ENCODE measurements around the gene IFNA13.
"Not testable (repeated sequence)": the region's sequence is repeated elsewhere in the genome, so short reads cannot be mapped to it uniquely, and the experiment has no call there.

IFNA13 gene

DNA sequence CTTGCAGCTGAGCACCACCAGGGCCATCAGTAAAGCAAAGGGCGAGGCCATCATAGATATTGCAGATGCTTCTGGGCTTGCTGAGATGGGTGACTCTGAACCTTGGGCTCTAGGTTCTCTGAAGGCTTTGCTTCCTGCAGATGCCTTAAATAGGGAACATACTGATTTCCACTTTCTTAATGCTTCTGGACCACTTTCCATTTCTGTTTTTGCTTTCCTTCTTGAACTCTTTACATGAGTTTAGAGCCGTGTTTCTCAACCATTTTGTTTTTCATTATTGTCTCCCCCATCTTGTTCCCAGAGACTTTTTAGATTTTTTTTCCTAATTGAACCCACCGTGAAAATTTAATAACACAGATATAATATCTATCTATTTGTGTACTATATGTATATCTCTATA is at the start of gene IFNA13:
Gene IFNA13 (minus strand): TSS at position 101 of the 400 bp plus-strand sequence. CDS start 47 bp downstream, at position 54.
- no peak for DNase-seq (ENCODE audit: low read depth, low spot score)

DNA sequence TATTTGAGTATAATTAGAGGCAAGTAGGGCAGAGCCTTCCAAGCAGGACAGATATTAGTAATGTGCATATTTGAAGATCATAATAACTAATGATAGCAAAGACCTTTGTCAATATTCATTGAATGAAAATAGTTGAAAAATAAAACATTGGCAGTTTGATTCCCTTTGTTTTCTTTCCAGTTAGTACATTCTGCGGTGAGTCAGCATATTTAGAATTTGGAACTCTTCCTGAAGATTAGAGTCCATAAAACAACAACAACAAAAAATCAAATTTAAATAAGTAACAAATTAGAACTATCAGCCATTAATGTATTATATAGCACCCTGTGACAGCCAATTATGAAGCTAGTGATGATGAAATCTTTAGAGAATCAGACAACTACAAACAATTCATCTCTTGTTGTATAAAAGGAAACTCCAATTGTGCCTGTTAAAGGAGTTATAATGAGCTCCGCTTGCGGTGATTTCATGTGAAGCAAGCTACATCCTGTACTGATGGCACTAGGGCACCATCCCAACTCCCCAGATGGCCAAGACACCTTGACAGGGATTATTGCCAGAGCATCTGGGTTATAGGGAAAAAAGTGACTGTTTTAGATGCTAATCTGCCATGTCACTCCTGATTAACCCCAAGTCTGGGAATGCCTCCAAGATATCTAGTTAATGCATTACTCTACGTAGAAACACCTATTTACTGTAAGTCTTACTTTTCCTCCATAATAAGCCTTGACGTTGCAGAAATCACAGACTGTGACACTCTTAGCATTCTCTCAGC is 47.8 kb upstream of the IFNA13 start:
- DNase-seq (ENCODE audit: low read depth, low spot score) = peak; percentile 73

DNA sequence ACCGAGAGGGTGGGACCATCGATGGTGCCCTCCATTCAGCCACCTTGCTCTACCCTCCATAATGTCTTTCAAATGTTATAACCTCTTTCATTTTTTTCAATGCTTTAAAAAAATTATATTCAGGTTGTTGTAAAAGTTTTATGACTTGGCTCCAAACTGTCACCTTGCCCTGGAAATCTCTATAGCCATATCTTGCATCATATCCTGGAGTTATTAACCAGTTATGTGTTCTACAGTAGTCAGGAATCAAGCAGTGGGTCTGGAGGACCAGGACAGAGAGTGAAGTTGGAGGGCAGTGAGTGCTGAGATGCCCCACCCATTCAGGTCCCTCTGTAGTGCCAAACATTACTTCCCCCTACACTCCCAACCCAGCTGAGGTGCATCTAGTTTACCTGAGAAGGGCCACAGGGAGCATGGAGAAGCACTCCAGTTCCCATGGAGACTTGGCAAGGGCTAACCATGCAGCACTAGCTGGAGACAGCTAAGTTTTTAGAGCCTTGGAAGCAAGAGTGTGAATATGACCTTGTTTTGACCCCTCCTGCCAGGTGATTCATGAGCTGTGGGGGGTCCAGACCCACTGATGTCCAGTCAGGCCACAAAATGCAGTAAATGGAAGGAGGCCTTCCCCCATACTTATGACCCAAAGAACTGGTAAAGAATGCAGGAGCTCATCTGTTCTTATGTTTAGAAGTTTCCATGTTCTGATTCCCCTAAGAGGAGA is 46.5 kb upstream of the IFNA13 start:
- no peak for DNase-seq (ENCODE audit: low read depth, low spot score)

DNA sequence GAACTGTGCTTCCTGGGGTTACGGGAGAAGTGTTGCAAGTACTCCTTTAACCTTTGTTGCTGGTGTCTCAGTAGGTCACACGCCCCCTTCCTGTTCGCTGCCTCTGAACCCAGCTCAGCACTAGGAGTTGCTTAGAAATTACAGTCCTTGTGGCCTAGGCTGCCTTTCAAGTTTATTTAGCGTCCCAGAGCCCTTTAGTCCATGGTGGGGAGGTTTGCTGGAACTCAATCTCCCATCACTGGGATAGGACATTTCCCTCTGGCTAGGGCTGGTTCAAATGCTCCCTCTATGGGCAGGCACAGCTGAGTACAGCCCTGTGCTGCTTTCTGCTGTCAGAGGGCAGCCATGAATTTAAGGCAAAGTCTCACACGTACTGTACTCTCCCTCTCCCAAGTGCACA is 45.8 kb upstream of the IFNA13 start:
- DNase-seq (ENCODE audit: low read depth, low spot score) = no peak

DNA sequence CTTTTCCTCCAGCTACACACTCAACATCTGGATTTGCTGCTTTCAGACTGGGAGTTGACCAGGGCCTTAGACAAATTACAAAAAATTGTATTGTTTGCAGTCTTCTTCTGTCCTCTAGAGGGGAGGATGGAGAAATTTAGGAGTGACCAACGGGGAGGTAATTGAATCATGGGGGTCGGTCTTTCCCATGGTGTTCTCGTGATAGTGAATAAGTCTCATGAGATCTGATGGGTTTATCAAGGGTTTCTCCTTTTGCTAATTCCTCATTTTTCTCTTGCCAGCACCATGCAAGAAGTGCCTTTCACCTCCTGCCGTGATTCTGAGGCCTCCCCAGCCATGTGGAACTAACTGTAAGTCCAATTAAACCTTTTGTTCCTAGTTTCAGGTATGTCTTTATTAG is 45.3 kb upstream of the IFNA13 start:
- no peak for DNase-seq (ENCODE audit: low read depth, low spot score)

DNA sequence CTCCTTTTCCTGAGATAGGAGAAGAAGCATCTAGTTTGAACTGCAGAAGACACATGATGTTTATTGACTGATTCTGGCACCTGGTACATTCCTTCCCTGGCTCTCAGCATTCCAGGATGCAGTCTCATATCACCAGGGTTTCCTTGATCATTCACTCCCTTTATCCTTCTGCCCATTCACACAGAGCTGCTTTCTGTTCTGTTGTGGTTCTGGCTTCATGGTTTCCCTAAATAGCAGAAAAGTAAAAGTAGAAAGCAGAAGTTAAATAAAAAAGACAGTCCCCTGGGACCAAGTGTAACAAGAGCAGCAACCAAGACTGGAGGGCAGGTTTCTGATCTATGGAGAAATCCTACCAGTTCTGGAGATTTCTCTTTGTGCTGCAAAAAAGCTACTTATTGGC is 44.2 kb upstream of the IFNA13 start:
- no peak for DNase-seq (ENCODE audit: low read depth, low spot score)

DNA sequence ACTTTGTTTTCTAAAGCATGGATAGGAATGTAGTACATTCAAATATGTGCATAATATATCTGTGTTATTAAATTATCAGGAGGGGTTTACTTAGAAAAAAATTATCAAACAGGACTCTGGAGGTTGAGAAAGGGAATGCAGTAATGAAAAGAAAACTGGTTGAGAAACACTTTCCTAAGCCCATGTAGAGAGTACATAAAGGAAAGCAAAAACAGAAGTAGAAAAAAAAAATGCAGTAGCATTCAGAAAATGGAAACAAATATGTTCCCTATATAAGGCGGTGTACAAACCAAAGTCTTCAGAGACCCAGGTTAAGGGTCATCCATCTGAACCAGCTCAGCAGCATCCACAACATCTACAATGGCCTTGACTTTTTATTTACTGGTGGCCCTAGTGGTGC is 41.0 kb upstream of the IFNA13 start, which contains the start of gene IFNA8:
Gene IFNA8 (plus strand): TSS at position 301 of the 400 bp plus-strand sequence. CDS start 60 bp downstream, at position 361.
- no peak for DNase-seq (ENCODE audit: low read depth, low spot score)

DNA sequence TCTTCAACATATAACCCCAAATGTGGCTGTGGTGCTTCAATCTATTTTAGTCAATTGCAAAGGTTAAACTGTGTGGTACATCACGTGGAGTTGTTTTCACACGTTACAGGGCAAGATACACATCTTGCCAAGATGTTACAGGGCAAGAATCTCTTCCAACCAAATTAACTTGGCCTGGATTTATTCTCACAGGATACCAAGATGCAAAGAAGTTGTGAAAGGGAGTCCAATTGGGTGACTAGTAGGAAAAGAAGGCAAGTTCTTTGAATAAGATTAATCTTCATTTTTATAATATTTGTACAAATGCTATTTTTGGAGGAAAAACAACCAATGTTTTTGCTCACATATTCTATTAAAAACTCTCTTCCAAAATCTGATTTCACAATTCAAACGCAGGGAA is 36.3 kb upstream of the IFNA13 start:
- DNase-seq (ENCODE audit: low read depth, low spot score) = no peak

DNA sequence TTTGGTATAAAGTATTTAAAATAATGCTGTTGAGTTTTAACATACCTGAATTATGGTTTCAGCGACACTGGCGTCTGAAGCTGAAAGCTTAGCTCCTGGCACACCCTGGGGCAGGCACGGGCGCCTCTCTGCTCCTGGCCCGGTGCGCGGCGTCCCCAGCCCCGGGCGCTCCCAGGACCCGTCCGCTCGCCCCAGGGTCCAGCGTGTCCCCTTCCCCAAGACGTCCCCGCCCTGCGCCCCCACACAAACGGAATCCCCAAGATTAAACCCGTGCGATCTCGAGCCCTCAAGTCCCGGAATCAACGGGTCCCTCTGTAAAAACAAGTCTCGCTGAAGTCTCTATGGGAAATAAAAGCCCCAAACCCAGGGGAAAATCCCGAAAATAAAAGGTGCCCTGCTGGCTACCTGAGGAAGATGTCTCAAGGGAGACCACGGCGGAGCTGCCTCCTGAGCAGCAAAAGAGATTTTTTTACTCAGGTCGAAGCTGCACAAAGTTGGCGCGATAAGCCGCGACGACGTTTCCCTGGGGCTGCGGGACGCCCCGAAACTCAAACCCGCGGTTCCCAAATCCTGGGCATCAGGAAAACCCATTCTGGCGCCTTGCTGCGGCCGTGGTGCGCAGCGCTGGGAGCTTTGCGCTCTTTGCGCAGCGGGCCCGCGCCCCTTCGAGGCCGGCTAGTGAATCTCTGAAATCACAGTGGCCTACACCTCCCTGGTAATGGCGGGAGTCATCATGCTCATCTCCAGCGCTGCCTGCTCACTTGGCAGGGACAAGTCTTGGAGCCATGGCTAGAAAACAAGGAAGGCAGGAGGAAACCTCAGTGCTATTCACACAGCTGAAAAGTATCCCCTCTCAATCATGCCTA is 34.8 kb upstream of the IFNA13 start:
- DNase-seq (ENCODE audit: low read depth, low spot score) = peak; percentile 46

DNA sequence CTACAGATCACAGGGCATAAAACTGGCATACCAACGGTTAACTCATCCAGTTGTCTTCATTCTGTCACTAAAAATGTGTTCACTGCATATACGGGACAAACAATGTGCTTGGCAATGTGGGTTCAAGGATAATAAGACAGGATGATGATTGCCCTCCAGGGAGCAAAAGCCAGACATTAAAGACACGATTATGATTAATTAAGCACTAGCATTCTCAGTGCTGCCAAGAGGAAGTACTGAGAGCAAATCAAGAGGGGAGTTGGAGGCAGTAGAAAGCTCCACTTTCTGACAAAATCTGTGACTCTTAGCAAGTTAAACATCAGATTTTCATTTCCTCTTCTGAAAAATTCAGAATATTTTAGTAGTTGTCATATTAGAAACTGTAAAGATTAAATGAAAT is 32.1 kb upstream of the IFNA13 start:
- no peak for DNase-seq (ENCODE audit: low read depth, low spot score)

DNA sequence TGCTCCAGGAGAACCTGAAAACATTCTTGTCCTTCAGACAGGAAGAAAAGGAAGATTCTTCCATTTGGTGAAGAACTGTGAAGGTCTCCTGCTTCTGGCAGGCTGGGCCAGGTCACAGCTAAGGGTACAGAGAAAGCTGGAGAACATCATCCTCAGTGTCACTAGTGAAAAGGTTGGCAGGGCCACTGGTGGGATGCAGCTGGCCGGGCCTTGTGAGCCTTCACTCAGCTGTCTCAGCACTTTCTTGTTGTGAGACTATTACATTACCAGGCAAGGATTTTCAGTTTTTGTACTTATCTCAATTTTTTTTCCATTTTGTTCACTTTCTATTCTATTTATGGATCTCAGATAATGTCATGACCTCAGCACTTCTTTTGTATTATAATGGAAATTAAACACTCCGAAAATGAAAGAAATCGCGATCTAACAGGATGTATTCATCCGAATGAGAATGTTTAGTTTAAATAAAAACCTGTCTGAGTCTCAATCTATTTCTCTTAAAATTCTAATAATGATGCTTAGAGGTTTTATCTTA is 31.2 kb upstream of the IFNA13 start:
- DNase-seq (ENCODE audit: low read depth, low spot score) = no peak

DNA sequence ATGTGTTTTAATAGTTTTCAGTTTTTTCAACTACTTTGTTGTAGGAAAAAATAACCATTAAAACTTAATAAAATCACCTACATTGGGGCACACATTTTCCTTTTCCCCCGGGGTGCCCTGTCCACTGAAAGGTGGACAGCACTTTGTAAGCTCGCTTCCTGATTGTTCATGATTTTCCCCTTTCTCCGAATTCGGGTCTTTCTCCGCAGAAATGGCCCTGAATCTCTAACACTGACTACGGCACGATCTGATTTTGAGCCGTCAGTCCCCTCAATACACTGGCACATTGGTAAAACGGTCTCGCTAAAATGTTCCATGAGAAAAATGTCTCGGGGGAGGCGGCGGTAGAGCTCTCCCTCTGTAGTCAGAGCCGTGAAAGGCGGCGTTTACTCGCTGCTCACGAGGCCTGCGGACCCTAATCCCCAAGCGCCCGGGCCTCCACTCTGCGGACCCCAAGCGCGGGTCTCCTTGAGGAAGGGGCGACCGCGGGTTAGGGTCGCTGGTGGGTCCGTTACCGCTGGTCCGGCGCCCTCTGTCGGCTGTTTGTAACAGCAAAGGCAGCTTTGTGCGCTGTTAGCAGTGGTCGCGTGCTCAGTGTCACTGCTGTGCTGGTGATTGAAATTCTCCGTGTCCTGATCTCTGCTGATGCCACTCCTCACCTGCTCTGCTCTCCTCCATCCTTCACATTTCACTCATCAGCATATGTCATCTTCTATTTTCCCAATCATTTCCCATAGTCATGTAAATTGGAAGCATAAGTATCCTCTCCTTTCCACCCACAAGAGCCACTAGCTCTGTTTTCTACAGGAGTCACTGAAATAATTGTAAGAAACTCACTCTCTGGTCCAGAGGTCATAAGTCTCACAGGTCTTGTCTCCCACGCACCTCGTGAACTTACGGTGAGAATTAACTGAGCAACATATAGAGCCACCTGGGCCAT is 28.2 kb upstream of the IFNA13 start:
- peak; percentile 70 for DNase-seq (ENCODE audit: low read depth, low spot score)

DNA sequence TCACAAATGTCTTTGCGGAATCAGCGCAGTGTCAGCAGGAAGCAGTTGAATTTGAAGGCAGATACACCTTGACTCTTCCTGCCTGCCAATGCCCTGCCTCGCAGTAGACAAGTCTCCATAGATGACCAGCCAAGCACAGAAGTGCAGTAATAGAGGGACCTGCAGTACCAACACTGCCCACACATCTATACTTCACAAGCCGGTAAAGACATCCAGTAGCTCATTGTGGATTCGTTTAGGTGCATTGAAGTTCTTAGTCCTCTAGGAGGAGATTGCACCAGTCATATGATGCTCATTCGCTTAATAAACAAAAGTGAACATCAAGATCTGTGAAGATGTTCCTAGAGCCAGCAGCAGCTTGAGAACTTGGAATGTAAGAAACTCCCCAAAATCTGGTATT is 24.4 kb upstream of the IFNA13 start:
- DNase-seq (ENCODE audit: low read depth, low spot score) = no peak

DNA sequence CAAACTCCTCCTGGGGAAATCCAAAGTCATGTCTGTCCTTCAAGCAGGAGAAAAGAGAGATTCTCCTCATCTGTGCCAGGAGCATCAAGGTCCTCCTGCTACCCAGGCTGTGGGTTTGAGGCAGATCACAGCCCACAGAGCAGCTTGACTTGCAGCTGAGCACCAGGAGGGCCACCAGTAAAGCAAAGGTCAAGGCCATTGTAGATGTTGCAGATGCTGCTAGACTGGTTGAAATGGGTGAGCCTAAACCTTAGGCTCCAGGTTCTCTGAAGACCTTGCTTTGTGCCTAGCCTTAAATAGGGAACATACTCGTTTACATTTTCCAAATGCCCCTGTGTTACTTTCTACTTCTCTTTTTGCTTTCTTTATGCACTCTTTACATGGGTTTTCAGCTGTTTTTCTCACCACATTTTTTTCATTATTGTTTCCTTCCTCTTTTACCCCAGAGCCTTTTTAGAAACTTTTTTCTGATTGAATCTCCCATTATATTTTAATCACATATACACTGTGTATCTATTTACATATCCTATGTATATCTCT is 17.3 kb upstream of the IFNA13 start, which contains the start of gene IFNA2:
Gene IFNA2 (minus strand): TSS at position 268 of the 540 bp plus-strand sequence. CDS start 69 bp downstream, at position 199.
- no peak for DNase-seq (ENCODE audit: low read depth, low spot score)

DNA sequence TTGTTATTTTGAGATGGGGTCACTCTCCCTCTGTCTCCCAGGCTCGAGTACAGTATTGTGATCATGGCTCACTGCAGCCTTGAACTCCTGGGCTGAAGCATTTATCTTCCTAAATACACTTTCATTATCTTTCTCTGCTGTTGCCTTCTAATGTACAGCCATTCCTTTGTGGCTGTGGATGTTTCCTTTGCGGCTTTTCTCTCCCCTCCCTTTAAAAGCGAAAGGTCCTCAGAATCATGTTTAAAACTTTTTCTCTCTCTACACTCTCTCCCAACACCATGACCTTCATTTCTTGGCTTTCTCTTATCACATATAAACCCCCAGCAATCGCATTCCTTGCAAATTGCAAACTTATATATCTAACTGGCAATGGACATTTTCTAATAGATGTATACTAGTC is 15.8 kb upstream of the IFNA13 start:
- no peak for DNase-seq (ENCODE audit: low read depth, low spot score)

DNA sequence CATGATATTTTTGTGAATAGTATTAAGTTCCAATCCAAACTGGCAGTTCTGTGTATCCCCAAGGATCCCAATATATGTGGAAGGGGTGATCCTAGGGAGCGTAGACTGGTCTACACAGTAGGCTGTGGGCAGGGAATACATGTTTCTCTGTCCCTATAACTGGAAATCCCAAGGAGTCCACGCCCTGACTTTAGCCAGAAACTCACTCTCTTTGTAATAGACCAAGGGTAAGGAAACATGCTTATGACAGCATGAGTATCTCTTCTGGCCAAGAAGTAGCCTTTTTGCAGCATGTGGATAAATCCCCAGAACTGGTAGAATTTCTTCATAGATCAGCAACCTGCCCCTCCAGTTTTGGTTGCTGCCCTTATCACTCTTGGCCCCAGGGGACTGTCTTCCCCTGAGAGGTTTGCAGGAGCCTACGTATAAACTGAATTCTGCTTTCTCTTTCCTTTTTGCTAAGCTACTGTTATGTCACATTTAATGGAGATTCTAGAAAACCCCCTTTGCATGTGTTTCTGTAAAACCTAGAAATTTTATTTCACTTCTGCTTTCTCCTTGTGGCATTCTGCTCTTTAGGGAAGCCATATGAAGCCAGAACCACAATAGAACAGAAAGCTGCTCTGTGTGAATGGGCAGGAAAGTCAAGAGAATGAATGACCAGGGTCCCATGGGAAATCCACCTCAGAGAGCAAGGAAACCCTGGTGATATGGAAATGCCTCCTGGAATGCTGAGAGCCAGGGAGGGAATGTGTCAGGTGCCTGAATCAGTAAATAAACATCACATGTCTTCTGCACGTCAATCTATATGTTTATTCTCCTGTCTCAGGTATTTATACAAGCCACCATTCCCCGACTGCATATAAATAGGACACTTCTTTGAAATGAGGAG is 13.8 kb upstream of the IFNA13 start:
- no peak for DNase-seq (ENCODE audit: low read depth, low spot score)

DNA sequence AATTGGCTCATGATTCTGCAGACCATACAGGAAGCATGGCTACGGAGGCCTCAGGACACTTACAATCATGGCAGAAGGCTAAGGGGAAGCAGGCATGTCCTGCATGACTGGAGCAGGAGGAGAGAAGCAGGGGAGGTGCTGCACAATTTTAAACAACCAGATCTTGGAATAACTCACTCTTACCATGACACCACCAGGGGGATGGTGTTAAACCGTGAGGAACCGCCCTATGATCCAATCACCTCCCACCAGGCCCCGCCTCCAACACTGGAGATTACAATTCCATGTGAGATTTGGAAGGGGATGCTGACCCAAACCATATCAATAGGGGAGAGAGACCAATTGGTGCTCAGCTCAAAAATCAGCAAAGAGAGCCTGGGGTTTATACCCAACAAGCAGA is 3.6 kb upstream of the IFNA13 start:
- DNase-seq (ENCODE audit: low read depth, low spot score) = not testable (repeated sequence)

DNA sequence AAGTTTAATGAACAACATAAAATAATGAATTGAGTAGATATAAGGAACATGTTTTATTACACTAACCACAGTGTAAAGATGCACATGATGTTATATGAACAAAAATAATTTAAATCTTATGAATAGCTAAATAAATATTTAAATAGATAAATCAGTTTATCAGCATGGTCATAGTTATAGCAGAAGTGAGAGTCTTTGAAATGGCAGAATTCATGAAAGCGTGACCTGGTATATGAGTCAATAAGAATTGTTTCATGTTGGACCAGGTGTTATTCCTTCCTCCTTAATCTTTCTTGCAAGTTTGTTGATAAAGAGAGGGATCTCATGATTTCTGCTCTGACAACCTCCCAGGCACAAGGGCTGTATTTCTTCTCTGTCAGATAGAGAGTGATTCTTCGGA is 688 bp downstream of the IFNA13 start:
- DNase-seq (ENCODE audit: low read depth, low spot score) = not testable (repeated sequence)

DNA sequence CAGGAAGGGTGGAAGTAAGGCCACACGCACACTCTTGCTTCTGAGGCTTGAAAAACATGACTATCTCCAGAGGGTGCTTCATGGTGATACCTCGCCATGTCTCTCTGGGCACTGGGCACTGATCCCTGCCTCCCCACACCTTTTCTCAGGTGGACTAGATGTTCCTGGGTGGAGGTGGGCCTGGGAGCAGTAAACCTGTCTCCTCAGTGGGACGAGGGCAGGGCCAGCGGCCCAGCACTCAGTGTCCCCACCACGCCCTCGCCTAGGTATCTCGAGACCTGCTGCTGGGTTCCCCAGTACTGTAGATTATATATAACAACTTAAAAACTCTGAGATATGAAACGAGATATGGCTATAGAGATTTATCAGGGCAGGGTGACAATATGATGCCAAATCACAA is 5.6 kb downstream of the IFNA13 start:
- DNase-seq (ENCODE audit: low read depth, low spot score) = no peak
